Endodermal cell (in vitro differentiated cells): ENCODE results near the gene NAXD. TPM values are rescaled to one million over a fixed set of nuclear protein-coding genes. Genes with fewer than 3 reads are reported as not detected.
A peak's percentile ranks its signal among the peaks of the same experiment; 100 is the strongest.

Experiments
- DNase-seq: peaks from one replicate; pipeline ENCODE4 v3.0.0-alpha.2; 2017
- H3K27ac ChIP-seq: 2 replicates; pipeline ENCODE4 v1.5.1; 2013; ENCODE audit warnings: mild to moderate bottlenecking, low read depth, low read length, moderate library complexity
- H3K27me3 ChIP-seq: 2 replicates; pipeline ENCODE4 v1.6.1; 2013; ENCODE audit warnings: mild to moderate bottlenecking, low read length, moderate library complexity; ENCODE audit not compliant: insufficient read depth, control insufficient read depth, poor library complexity, severe bottlenecking
- H3K36me3 ChIP-seq: 2 replicates; pipeline ENCODE4 v1.7.0; 2013; ENCODE audit warnings: mild to moderate bottlenecking, low read length, moderate library complexity; ENCODE audit not compliant: control insufficient read depth, insufficient read depth
- H3K4me1 ChIP-seq: one replicate; pipeline ENCODE4 v1.7.0; 2013; ENCODE audit warnings: low read length; ENCODE audit not compliant: control insufficient read depth, insufficient read depth
- H3K4me3 ChIP-seq: 2 replicates; pipeline ENCODE4 v1.5.1; 2013; ENCODE audit warnings: mild to moderate bottlenecking, low read length, moderate library complexity
- H3K9ac ChIP-seq: 2 replicates; pipeline ENCODE4 v1.6.1; 2013; ENCODE audit warnings: mild to moderate bottlenecking, low read length, moderate library complexity; ENCODE audit not compliant: poor library complexity, severe bottlenecking; ENCODE audit errors: extremely low read depth
- H3K9me3 ChIP-seq: 2 replicates; pipeline ENCODE4 v1.6.1; 2013; ENCODE audit warnings: mild to moderate bottlenecking, low read length, moderate library complexity; ENCODE audit not compliant: control insufficient read depth
- H3K27ac Mint-ChIP-seq: 2 replicates; pipeline ENCODE4 v1.8.0; 2020; ENCODE audit warnings: mixed read lengths
- H3K27me3 Mint-ChIP-seq: 2 replicates; pipeline ENCODE4 v1.8.0; 2021; ENCODE audit warnings: mild to moderate bottlenecking, mixed read lengths; ENCODE audit not compliant: insufficient read depth
- H3K36me3 Mint-ChIP-seq: 2 replicates; pipeline ENCODE4 v1.8.0; 2020; ENCODE audit warnings: low read depth, mixed read lengths
- H3K4me1 Mint-ChIP-seq: 2 replicates; pipeline ENCODE4 v1.8.0; 2020; ENCODE audit warnings: mixed read lengths
- H3K4me3 Mint-ChIP-seq: 2 replicates; pipeline ENCODE4 v1.8.0; 2020; ENCODE audit warnings: mild to moderate bottlenecking, moderate library complexity, mixed read lengths
- H3K9me3 Mint-ChIP-seq: 2 replicates; pipeline ENCODE4 v1.8.0; 2020; ENCODE audit warnings: mild to moderate bottlenecking, mixed read lengths
- CTCF ChIP-seq: fragments of 200-600 bp; sonication (generic); conservative IDR thresholded peaks from 2 replicates; pipeline ENCODE4 v1.5.0; 2021; ENCODE audit warnings: antibody characterized with exemption, mild to moderate bottlenecking
- WGBS, 2 experiments: methylation state at CpG; one replicate each; pipeline versions ENCODE4 v1.1.5 to v1.1.7; 2013; ENCODE audit warnings: missing lambda C conversion rate in 2 of 2, mixed read lengths in 1 of 2; ENCODE audit not compliant: insufficient coverage in 1 of 2, insufficient read length in 1 of 2; 5-methylcytosine and 5-hydroxymethylcytosine counted together
- total RNA-seq, 2 donors: library from RNA; stranded (reverse); fragmentation: NEBNext Ultra II Directional in 1 of 2; extraction: Animal tissue kit (Norgen Biotek cat#: 25700) in 1 of 2; gene quantifications; 2 replicates in 1 of 2; 3 replicates in 1 of 2; pipeline ENCODE4 v1.2.1, GENCODE V29; 2021

NAXD gene
- total RNA-seq, 2 donors from 2014 or later = 31.3 to 33.4 TPM

GRCh38 chr13:110638814-110639806, 23.8 kb downstream of the NAXD start:
- Mint-ChIP-seq H3K4me3 (no peak overlapping the region), H3K36me3 (peaks cover 82% of the 10 kb centered on the region), H3K27ac (peak overlapping the region; percentile 48), H3K9me3 (no peaks in the 10 kb centered on the region), H3K27me3 (no peaks in the 10 kb centered on the region), H3K4me1 (peaks cover 28% of the 10 kb centered on the region)
- 91 to 94% methylated on average over 38 to 39 of the region's 39 CpGs for WGBS, 2 experiments
- peaks cover 18% of the 10 kb centered on the region for H3K4me1 ChIP-seq
- peaks cover 88% of the 10 kb centered on the region for H3K36me3 ChIP-seq
- no peaks in the 10 kb centered on the region for H3K27me3 ChIP-seq
- H3K9me3 ChIP-seq = no peaks in the 10 kb centered on the region
- peak; percentile 44 for DNase-seq
- H3K27ac ChIP-seq = no peak overlapping the region
- H3K9ac ChIP-seq = no peak overlapping the region
- no peak overlapping the region for H3K4me3 ChIP-seq
- no peak for TF ChIP-seq CTCF

- Histone ChIP-seq H3K36me3 (peaks cover 80% of the 10 kb centered on the region), H3K4me1 (peaks cover 18% of the 10 kb centered on the region), H3K4me3 (no peak overlapping the region), H3K9me3 (no peaks in the 10 kb centered on the region), H3K27me3 (no peaks in the 10 kb centered on the region), H3K9ac (no peak overlapping the region), H3K27ac (peak overlapping the region; percentile 7)
- Mint-ChIP-seq H3K4me3 (no peak overlapping the region), H3K36me3 (peaks cover 80% of the 10 kb centered on the region), H3K9me3 (no peaks in the 10 kb centered on the region), H3K4me1 (peaks cover 30% of the 10 kb centered on the region), H3K27me3 (no peaks in the 10 kb centered on the region), H3K27ac (peak overlapping the region; percentile 82)
- TF ChIP-seq CTCF = peak; percentile 24
- 64 to 100% methylated on average over 1 to 5 of the region's 5 CpGs for WGBS, 2 experiments
- DNase-seq = peak; percentile 60
Measured at GRCh38 chr13:110639935-110640334, 24.6 kb downstream of the NAXD start.

GRCh38 chr13:110640591-110641029, 25.3 kb downstream of the NAXD start:
- Histone ChIP-seq H3K4me3 (no peak overlapping the region), H3K9me3 (no peaks in the 10 kb centered on the region), H3K36me3 (peaks cover 73% of the 10 kb centered on the region), H3K4me1 (peaks cover 18% of the 10 kb centered on the region), H3K27ac (peak overlapping the region; percentile 24), H3K9ac (no peak overlapping the region), H3K27me3 (no peaks in the 10 kb centered on the region)
- peaks cover 30% of the 10 kb centered on the region for H3K4me1 Mint-ChIP-seq
- H3K4me3 Mint-ChIP-seq = no peak overlapping the region
- 93 to 95% methylated on average over 8 to 13 of the region's 13 CpGs for WGBS, 2 experiments
- no peaks in the 10 kb centered on the region for H3K9me3 Mint-ChIP-seq
- DNase-seq = peak; percentile 48
- H3K27ac Mint-ChIP-seq = peak overlapping the region; percentile 82
- peaks cover 73% of the 10 kb centered on the region for H3K36me3 Mint-ChIP-seq
- TF ChIP-seq CTCF = no peak
- no peaks in the 10 kb centered on the region for H3K27me3 Mint-ChIP-seq
